VCaP (cell line): Measurements from ENCODE around the gene FUBP3.

Source experiments
- H3K27ac ChIP-seq: fragments of 450-650 bp; 2 replicates; pipeline ENCODE4 v1.5.1; 2017
- CTCF ChIP-seq: fragments of 450-650 bp; conservative IDR thresholded peaks from 2 replicates; pipeline ENCODE4 v1.5.1; 2017; ENCODE audit warnings: mild to moderate bottlenecking, moderate library complexity

FUBP3 gene

DNA sequence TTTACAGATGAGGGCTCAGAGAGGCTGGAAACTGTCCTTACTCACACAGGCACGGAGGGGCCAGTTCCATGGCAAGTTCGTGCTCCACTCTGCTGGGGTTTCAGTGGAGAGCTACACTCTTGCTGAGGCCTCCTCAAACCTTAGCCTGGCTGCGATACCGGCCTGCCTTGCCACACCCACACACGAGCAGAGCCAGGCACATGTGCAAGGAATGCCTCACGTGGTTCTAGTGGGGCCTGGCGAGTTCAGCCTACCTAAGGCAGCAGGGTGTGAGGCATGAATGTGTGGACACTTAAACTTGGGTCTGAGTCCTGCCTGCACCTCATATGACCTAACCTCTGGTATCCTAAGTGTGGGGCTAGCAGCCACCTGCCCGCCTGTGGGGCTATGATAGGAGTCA, 63.5 kb downstream of the FUBP3 start:
- no peak overlapping the region for H3K27ac ChIP-seq
- no peak for TF ChIP-seq CTCF

DNA sequence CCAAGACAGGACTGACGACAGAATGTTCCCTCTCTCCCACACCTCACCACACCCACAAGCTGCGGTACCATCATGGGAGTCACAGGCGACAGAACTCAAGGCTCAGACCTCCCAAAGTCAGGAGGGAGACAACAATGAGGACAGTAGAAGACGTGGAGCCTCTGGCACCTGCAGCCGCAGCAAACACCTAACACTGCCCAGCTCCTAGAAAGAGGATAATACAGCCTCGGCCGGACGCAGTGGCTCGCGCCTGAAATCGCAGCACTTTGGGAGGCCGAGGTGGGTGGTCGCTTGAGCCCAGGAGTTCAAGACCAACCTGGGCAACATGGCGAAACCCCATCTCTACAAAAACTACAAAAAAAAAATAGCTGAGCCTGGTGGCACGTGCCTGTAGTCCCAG, 71.8 kb downstream of the FUBP3 start:
- TF ChIP-seq CTCF, result no peak
- H3K27ac ChIP-seq, result no peak overlapping the region

- no peak overlapping the region for H3K27ac ChIP-seq
- TF ChIP-seq CTCF, result no peak
Observed at GRCh38 chr9:130651752-130652151, 72.4 kb downstream of the FUBP3 start.

DNA sequence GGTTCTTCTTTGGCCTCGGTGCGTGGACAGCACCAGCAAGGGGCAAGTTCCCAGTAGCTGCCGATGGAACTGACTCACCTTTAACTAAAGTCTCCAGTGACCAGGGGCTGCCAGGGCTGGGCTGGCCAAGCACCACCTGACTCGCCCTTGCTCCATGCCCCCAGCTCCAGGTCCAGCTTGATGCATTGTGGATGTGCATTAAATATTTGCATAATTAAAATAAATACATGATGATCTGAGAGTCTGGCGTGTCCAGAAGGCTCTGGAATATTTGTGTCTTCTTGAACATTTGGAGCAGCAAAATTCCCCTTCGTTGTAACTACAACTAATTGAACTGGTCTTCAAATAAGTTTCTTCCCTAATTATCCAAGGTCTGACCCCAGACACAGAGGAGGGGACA, 75.5 kb downstream of the FUBP3 start:
- no peak for TF ChIP-seq CTCF
- no peak overlapping the region for H3K27ac ChIP-seq

DNA sequence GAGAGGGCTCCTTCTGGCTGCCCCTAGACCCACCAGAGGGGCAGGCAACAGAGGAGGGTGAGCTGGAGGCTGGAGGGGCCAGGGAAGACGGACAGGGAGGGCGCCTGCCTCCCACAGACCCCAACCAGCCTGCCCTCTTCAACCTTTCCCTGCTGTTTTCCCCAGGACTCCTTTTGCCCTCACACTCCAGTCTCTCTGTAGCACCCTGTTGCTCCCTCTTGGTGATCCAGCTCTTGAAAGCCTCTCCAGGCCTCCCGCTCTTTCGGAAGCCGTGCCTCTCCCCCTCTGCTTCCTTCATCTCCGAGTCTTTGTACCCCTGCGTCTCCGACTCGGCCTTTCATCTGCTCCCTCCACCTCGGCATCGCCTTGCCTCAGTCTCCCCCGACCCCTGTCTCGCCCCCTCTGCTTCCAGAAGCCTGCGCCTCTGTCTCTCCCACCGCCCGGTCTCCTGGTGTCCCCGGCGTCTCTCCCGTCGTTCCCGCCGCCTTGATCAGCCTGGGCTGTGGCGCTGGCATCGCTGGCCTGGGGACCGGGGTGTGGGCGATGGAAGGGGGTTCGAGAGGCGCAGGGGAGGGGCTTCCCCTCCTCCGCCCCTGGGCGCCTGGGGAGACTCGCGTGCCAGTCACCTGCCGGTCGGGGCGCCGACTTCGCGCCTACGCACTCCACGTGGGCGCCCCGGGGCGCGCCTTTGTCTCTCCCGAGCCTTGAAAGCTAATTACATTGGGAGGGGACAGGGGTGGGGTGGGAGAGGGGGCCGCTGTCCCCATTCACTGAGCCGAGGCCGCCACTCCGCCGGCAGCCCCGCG, 79.7 kb downstream of the FUBP3 start:
- TF ChIP-seq CTCF, result no peak
- H3K27ac ChIP-seq, result no peak overlapping the region

- no peak overlapping the region for H3K27ac ChIP-seq
- TF ChIP-seq CTCF, result no peak
Observed at GRCh38 chr9:130659699-130660248, 80.4 kb downstream of the FUBP3 start.

DNA sequence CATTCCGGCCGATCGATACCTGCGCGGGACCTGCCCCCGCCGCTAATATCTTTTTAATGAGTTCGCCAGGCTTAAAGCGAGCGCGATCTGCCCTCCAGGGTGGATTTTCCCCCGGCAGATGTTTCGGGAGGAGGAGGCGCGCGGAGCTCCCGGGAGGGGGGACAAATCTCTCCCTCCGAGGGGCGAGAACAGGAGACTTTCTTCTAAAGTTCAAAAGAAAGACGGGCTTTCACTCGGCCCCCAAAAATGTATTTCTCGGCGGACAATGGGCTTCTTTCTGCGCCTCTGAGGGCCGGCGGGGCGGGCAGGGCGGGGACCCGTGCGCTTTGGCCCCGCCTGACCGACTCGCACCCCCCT, 80.9 kb downstream of the FUBP3 start:
- no peak overlapping the region; the same call in 1 of the 2 replicates for H3K27ac ChIP-seq
- no peak for TF ChIP-seq CTCF
